ENCODE measurements around the gene IQCM. TPM values are rescaled to one million over a fixed set of nuclear protein-coding genes. Genes with fewer than 3 reads are reported as not detected.
"Not testable (repeated sequence)": the region's sequence is repeated elsewhere in the genome, so short reads cannot be mapped to it uniquely, and the experiment has no call there.

The IQCM gene
- total and polyA plus RNA-seq, 9 donors = 0.08 TPM; not detected in 8

DNA sequence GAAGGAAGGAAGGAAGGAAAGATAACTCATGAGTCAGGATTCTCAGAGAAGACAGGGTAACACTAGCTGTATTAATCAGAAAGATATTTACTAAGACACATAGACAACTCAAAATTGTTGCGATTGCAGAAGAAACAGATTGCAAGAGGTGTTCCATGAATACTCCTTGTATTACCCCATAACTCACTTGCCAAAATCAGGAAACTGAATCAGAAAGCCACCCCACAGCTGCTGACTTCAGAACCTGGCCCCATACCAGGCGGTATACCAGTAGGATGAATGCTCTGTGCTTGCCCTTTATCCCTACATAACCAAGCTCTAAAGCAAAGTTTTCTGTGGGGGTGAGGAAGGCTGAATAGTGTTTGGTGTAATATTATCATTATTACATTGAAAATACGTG is 468.5 kb downstream of the IQCM start:
- Histone ChIP-seq H3K4me1 (ENCODE audit: control insufficient read depth, insufficient read depth, low read length) (no peaks in the 10 kb centered on the region), H3K4me3 (ENCODE audit: low read length) (no peak overlapping the region), H3K27ac (ENCODE audit: low read length) (no peak overlapping the region), H3K36me3 (ENCODE audit: control insufficient read depth, insufficient read depth, low read length) (no peaks in the 10 kb centered on the region), H3K9me3 (replicated peaks; ENCODE audit: control insufficient read depth, low read depth, low read length) (no peaks in the 10 kb centered on the region), H3K27me3 (ENCODE audit: control insufficient read depth, insufficient read depth, low read length) (no peaks in the 10 kb centered on the region)
- 100% methylated on average over 1 of the region's 3 CpGs for WGBS (ENCODE audit: insufficient coverage)
- DNase-seq = no peak

DNA sequence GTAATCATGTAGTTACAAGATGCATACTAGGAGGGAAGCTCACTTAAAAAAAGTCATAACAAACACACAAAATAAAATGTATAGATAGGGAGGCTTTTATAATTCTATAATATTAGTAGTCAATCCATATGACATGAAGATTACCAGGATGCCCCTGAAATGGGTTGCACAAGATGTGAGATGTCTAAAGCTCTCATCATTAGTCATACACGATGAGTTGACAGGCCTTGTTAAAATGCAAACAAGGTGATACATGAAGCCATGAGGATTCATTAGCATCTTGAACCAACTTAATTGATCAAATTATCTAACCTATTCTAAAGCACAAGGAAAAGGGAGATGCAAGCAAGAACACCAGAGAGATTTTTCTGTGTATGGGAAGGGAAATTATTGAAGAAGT is 470.2 kb downstream of the IQCM start:
- WGBS (ENCODE audit: insufficient coverage) = no CpG with 5 or more reads among the region's 1 CpG
- no peak overlapping the region for H3K27ac ChIP-seq (ENCODE audit: low read length)

DNA sequence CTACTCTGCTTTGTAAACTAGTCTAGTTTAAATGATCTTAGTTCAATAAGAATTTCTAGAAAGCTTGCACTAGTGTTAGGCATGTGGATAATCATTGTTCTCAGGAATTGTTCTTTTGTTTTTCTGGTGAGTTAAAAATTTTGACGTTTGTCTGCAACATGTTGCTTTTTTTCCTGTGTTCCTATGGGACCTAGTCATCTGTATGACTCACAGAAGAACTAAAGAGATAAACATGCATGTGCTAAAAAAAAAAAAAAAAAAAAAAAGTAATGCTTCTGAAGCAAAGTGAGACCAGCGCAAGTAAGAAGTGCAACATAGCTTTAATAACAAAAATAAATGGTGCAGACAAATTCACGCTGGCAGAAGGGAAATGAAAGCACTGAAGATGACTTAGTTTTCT is 471.2 kb downstream of the IQCM start:
- H3K27ac ChIP-seq (ENCODE audit: low read length) = no peak overlapping the region
- no peaks in the 10 kb centered on the region for H3K4me1 ChIP-seq (ENCODE audit: control insufficient read depth, insufficient read depth, low read length)
- no peak overlapping the region for H3K4me3 ChIP-seq (ENCODE audit: low read length)
- DNase-seq = peak; percentile 19
- no peaks in the 10 kb centered on the region for H3K27me3 ChIP-seq (ENCODE audit: control insufficient read depth, insufficient read depth, low read length)
- no peaks in the 10 kb centered on the region for H3K9me3 ChIP-seq (replicated peaks; ENCODE audit: control insufficient read depth, low read depth, low read length)
- 71% methylated on average over 1 of the region's 3 CpGs for WGBS (ENCODE audit: insufficient coverage)
- no peaks in the 10 kb centered on the region for H3K36me3 ChIP-seq (ENCODE audit: control insufficient read depth, insufficient read depth, low read length)

More for the DNA sequence above, 470.2 kb downstream of the IQCM start:
- Histone ChIP-seq H3K36me3 (ENCODE audit: control insufficient read depth, insufficient read depth, low read length) (no peaks in the 10 kb centered on the region), H3K4me3 (ENCODE audit: low read length) (no peak overlapping the region), H3K27me3 (ENCODE audit: control insufficient read depth, insufficient read depth, low read length) (no peaks in the 10 kb centered on the region), H3K9me3 (replicated peaks; ENCODE audit: control insufficient read depth, low read depth, low read length) (no peaks in the 10 kb centered on the region), H3K4me1 (ENCODE audit: control insufficient read depth, insufficient read depth, low read length) (no peaks in the 10 kb centered on the region)
- DNase-seq = no peak

DNA sequence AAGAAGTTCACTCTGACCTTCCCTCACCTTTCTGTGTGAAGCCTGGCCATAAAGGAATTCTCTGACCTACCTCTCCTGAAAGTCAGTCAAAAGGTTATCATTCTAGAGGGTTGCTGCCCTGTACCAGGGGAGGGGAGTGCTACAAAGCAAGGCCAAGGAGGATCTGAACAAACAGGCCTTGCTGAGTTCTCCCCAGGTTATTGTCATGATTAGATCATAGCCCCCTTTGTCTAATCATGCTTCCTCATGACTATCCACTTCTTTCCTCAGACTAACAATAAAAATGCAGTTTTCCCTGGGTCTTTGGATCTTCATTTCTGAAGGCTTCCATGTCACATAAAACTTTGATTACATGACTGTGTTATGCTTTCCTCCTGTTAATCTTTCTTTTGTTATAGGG is 472.0 kb downstream of the IQCM start:
- no peak for DNase-seq
- Histone ChIP-seq H3K27ac (ENCODE audit: low read length) (no peak overlapping the region), H3K4me3 (ENCODE audit: low read length) (no peak overlapping the region), H3K27me3 (ENCODE audit: control insufficient read depth, insufficient read depth, low read length) (no peaks in the 10 kb centered on the region), H3K36me3 (ENCODE audit: control insufficient read depth, insufficient read depth, low read length) (no peaks in the 10 kb centered on the region), H3K9me3 (replicated peaks; ENCODE audit: control insufficient read depth, low read depth, low read length) (no peaks in the 10 kb centered on the region), H3K4me1 (ENCODE audit: control insufficient read depth, insufficient read depth, low read length) (no peaks in the 10 kb centered on the region)

DNA sequence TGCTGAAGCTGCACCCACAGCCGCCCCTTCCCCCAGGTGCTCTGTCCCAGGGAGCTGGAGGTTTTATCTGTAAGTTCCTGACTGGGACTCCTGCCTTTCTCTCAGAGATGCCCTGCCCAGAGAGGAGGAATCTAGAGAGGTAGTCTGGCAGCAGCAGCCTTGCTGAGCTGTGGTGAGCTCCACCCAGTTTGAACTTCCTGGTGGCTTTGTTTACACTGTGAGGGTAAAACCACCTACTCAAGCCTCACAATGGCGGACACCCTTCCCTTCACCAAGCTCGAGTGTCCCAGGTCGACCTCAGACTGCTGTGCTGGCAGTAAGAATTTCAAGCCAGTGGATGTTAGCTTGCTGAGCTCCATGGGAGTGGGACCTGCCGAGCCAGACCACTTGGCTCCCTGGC is 474.5 kb downstream of the IQCM start:
- H3K4me1 ChIP-seq (ENCODE audit: control insufficient read depth, insufficient read depth, low read length); H3K36me3 ChIP-seq (ENCODE audit: control insufficient read depth, insufficient read depth, low read length); H3K4me3 ChIP-seq (ENCODE audit: low read length); H3K9me3 ChIP-seq (replicated peaks; ENCODE audit: control insufficient read depth, low read depth, low read length); H3K27ac ChIP-seq (ENCODE audit: low read length); H3K27me3 ChIP-seq (ENCODE audit: control insufficient read depth, insufficient read depth, low read length); DNase-seq: not testable (repeated sequence)
- 82% methylated on average over 4 of the region's 5 CpGs for WGBS (ENCODE audit: insufficient coverage)

DNA sequence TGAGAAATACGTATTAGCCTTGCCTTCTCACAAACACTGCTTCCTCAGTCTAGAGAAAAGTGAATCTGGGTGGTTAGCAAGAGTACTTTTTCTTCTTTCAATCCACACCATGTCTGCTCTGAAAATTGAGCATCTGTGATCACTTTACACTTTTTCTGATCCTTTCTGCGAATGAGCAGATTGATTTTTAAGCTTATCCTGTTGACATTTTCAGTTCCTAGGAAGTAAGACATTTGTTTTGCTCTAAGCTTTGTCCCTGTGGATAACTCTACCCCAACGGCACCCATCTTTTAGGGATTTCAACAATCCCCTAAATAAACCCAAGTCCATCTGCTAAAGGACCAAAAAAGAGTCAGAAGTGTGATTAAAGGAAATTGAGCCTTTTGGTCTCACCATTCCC is 487.5 kb downstream of the IQCM start:
- H3K27me3 ChIP-seq (ENCODE audit: control insufficient read depth, insufficient read depth, low read length) = no peaks in the 10 kb centered on the region
- no peaks in the 10 kb centered on the region for H3K9me3 ChIP-seq (replicated peaks; ENCODE audit: control insufficient read depth, low read depth, low read length)
- no peak overlapping the region for H3K4me3 ChIP-seq (ENCODE audit: low read length)
- no CpG with 5 or more reads among the region's 3 CpGs for WGBS (ENCODE audit: insufficient coverage)
- H3K36me3 ChIP-seq (ENCODE audit: control insufficient read depth, insufficient read depth, low read length) = no peaks in the 10 kb centered on the region
- no peaks in the 10 kb centered on the region for H3K4me1 ChIP-seq (ENCODE audit: control insufficient read depth, insufficient read depth, low read length)
- no peak overlapping the region for H3K27ac ChIP-seq (ENCODE audit: low read length)
- DNase-seq = peak; percentile 22

DNA sequence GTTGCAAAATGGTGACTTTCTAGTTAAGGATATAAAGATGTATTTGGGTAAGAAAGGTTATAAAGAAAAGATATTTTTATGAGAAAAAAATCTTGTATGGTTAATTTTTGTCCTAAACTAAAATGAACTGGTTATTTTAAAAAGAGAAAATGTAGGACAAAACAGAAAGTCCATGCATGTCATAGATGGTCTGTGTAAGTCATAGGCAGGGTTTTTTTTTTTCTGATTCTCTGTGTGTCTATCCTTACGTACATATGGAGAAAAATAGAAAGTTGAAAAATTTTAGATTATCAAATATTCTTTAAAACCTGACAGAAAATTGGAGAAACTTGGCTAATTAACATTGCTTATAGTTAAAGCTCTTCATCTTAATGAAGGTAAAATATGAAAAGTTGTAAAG is 493.4 kb downstream of the IQCM start:
- no CpG with 5 or more reads among the region's 1 CpG for WGBS (ENCODE audit: insufficient coverage)
- no peak for DNase-seq

DNA sequence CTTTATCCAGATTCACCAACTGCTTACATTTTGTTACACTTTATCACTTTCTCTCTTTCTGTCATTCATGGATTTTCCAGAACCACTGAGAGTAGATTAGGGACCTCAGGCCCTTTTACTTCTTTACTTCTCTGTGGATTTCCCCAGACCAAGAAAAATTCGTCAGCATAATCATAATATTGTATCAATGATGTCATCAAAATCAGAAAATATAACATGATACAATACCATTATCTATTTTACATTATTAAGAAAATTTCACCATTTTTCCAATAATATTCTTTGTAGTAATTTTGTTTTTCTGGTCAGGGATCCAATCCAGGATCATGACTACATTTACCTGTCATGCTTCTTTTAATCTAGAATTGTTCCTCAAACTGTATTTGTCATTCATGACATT is 494.2 kb downstream of the IQCM start:
- WGBS (ENCODE audit: insufficient coverage) = no CpG with 5 or more reads among the region's 1 CpG
- H3K4me1 ChIP-seq (ENCODE audit: control insufficient read depth, insufficient read depth, low read length) = no peaks in the 10 kb centered on the region
- peaks cover 8% of the 10 kb centered on the region for H3K9me3 ChIP-seq (replicated peaks; ENCODE audit: control insufficient read depth, low read depth, low read length)
- no peak overlapping the region for H3K27ac ChIP-seq (ENCODE audit: low read length)
- H3K36me3 ChIP-seq (ENCODE audit: control insufficient read depth, insufficient read depth, low read length) = no peaks in the 10 kb centered on the region
- no peaks in the 10 kb centered on the region for H3K27me3 ChIP-seq (ENCODE audit: control insufficient read depth, insufficient read depth, low read length)
- H3K4me3 ChIP-seq (ENCODE audit: low read length) = no peak overlapping the region
- no peak for DNase-seq

More for the DNA sequence above, 493.4 kb downstream of the IQCM start:
- Histone ChIP-seq H3K9me3 (replicated peaks; ENCODE audit: control insufficient read depth, low read depth, low read length) (peaks cover 8% of the 10 kb centered on the region), H3K4me1 (ENCODE audit: control insufficient read depth, insufficient read depth, low read length) (no peaks in the 10 kb centered on the region), H3K36me3 (ENCODE audit: control insufficient read depth, insufficient read depth, low read length) (no peaks in the 10 kb centered on the region), H3K27ac (ENCODE audit: low read length) (no peak overlapping the region), H3K27me3 (ENCODE audit: control insufficient read depth, insufficient read depth, low read length) (no peaks in the 10 kb centered on the region), H3K4me3 (ENCODE audit: low read length) (no peak overlapping the region)

DNA sequence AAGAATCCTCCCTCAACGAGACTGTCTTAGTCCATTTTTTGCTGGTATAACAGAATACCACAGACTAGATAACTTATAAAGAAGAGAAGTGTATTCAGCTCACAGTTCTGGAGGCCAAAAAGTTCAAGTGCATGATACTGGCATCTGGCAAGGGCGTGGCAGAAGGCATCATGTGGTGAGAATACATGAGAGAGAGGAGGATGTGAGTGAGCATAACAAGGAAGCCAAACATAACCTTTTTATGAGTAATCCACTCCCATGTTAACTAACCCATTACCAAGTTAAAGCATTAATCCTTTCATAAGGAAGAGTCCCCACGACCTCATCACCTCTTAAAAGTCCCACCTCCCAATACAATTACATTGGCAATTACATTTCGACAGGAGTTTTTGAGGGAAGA is 504.6 kb downstream of the IQCM start:
- no CpG with 5 or more reads among the region's 4 CpGs for WGBS (ENCODE audit: insufficient coverage)

DNA sequence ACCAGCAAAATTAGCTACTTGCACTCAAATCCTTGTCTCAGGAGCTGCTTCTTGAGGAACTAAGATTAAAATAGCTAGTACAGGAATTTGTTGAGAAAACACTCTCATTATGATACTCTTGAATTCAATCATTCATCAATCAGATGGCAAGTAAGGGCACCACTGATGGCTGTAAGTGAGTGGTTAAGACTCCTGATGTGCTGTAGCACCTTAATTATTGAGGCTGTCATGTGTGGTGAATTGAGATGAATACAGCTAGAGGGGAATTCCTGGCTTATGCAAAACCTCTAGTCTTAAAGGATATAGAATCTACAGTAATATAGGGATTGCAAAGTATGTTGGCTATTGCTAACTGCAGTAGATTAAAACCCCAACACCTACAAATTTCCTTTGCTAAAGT is 509.1 kb downstream of the IQCM start:
- Histone ChIP-seq H3K4me1 (ENCODE audit: control insufficient read depth, insufficient read depth, low read length) (no peaks in the 10 kb centered on the region), H3K36me3 (ENCODE audit: control insufficient read depth, insufficient read depth, low read length) (no peaks in the 10 kb centered on the region), H3K27ac (ENCODE audit: low read length) (no peak overlapping the region), H3K9me3 (replicated peaks; ENCODE audit: control insufficient read depth, low read depth, low read length) (no peaks in the 10 kb centered on the region), H3K27me3 (ENCODE audit: control insufficient read depth, insufficient read depth, low read length) (no peaks in the 10 kb centered on the region), H3K4me3 (ENCODE audit: low read length) (no peak overlapping the region)
- no peak for DNase-seq

More for the DNA sequence above, 504.6 kb downstream of the IQCM start:
- no peak overlapping the region for H3K27ac ChIP-seq (ENCODE audit: low read length)
- no peak for DNase-seq
- no peaks in the 10 kb centered on the region for H3K4me1 ChIP-seq (ENCODE audit: control insufficient read depth, insufficient read depth, low read length)
- H3K9me3 ChIP-seq (replicated peaks; ENCODE audit: control insufficient read depth, low read depth, low read length) = no peaks in the 10 kb centered on the region
- H3K36me3 ChIP-seq (ENCODE audit: control insufficient read depth, insufficient read depth, low read length) = no peaks in the 10 kb centered on the region
- H3K4me3 ChIP-seq (ENCODE audit: low read length) = no peak overlapping the region
- H3K27me3 ChIP-seq (ENCODE audit: control insufficient read depth, insufficient read depth, low read length) = no peaks in the 10 kb centered on the region
